ENCODE measurements around the gene WAS.

The WAS gene

DNA sequence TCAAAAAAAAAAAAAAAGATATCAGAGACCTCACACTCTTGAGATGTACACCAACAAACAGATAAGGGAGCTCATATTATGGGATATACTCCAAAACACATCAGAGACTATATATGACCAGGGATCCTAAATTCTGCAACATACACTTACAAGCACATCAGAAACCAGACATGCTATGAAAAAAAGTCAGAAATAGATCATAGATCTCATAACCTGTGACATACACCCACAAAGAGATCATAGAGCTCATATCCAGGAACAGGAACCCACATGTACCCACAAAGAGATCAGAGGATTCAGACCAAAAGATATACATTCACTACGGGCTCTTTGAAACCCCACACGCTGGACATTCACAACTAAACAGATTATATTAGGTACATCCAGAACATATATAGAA, 43.0 kb downstream of the WAS start:
- H3K9ac ChIP-seq (ENCODE audit: low read depth in 1 of 2, low read length in 2 of 2): no peak overlapping the region
- H3K27ac ChIP-seq (ENCODE audit: low read depth, low read length): no peak overlapping the region
- no peaks in the 10 kb centered on the region for H3K27me3 ChIP-seq (ENCODE audit: control insufficient read depth in 1 of 2, insufficient read depth in 2 of 2, low read length in 2 of 2)
- no peaks in the 10 kb centered on the region for H3K36me3 ChIP-seq (ENCODE audit: control insufficient read depth in 1 of 2, insufficient read depth in 2 of 2, low read length in 2 of 2)
- H3K9me3 ChIP-seq (ENCODE audit: control insufficient read depth in 1 of 2, low read length in 2 of 2): no peaks in the 10 kb centered on the region
- no peak overlapping the region for H3K4me3 ChIP-seq (ENCODE audit: low read depth in 1 of 2, low read length in 2 of 2)
- H3K4me1 ChIP-seq (ENCODE audit: control insufficient read depth in 1 of 2, insufficient read depth in 2 of 2, low read length in 2 of 2): no peaks in the 10 kb centered on the region

DNA sequence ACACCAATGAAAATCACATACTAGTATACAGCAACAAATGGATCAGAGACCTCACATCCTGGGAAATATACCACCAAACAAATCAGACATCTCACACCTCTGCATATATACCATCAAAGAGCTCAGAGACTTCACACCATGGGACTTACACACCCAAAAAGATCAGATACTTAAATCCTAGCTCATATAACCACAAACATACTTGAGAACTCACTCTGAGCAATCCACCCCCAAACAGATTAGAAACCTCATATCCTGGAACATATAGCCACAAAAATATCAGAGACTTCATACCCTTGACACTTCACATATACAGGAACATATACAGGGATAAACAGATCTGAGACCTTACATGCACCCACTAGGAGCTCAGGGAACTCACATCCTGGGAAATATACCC, 45.1 kb downstream of the WAS start:
- H3K4me3 ChIP-seq (ENCODE audit: low read depth in 1 of 2, low read length in 2 of 2): no peak overlapping the region

GRCh38 chrX:48736303-48736702, 52.7 kb downstream of the WAS start:
- H3K9ac ChIP-seq (ENCODE audit: low read depth in 1 of 2, low read length in 2 of 2): no peak overlapping the region

More for the DNA sequence above, 45.1 kb downstream of the WAS start:
- no peak overlapping the region for H3K27ac ChIP-seq (ENCODE audit: low read depth, low read length)
- H3K9me3 ChIP-seq (ENCODE audit: control insufficient read depth in 1 of 2, low read length in 2 of 2): no peaks in the 10 kb centered on the region
- H3K27me3 ChIP-seq (ENCODE audit: control insufficient read depth in 1 of 2, insufficient read depth in 2 of 2, low read length in 2 of 2): no peaks in the 10 kb centered on the region
- H3K9ac ChIP-seq (ENCODE audit: low read depth in 1 of 2, low read length in 2 of 2): no peak overlapping the region
- no peaks in the 10 kb centered on the region for H3K4me1 ChIP-seq (ENCODE audit: control insufficient read depth in 1 of 2, insufficient read depth in 2 of 2, low read length in 2 of 2)
- H3K36me3 ChIP-seq (ENCODE audit: control insufficient read depth in 1 of 2, insufficient read depth in 2 of 2, low read length in 2 of 2): no peaks in the 10 kb centered on the region

GRCh38 chrX:48736878-48737212, 53.2 kb downstream of the WAS start:
- Histone ChIP-seq H3K4me1 (ENCODE audit: control insufficient read depth in 1 of 2, insufficient read depth in 2 of 2, low read length in 2 of 2) (peaks cover 7 to 10% of the 10 kb centered on the region in 2 donors), H3K9ac (ENCODE audit: low read depth in 1 of 2, low read length in 2 of 2) (peak overlapping the region in 1 of 2 donors; percentile 81), H3K9me3 (ENCODE audit: control insufficient read depth in 1 of 2, low read length in 2 of 2) (no peaks in the 10 kb centered on the region), H3K36me3 (ENCODE audit: control insufficient read depth in 1 of 2, insufficient read depth in 2 of 2, low read length in 2 of 2) (no peaks in the 10 kb centered on the region), H3K4me3 (ENCODE audit: low read depth in 1 of 2, low read length in 2 of 2) (peak overlapping the region; percentile 53 to 90), H3K27me3 (ENCODE audit: control insufficient read depth in 1 of 2, insufficient read depth in 2 of 2, low read length in 2 of 2) (no peaks in the 10 kb centered on the region), H3K27ac (ENCODE audit: low read depth, low read length) (no peak overlapping the region)

More at GRCh38 chrX:48736303-48736702, 52.7 kb downstream of the WAS start:
- H3K27me3 ChIP-seq (ENCODE audit: control insufficient read depth in 1 of 2, insufficient read depth in 2 of 2, low read length in 2 of 2): no peaks in the 10 kb centered on the region
- H3K4me3 ChIP-seq (ENCODE audit: low read depth in 1 of 2, low read length in 2 of 2): peak overlapping the region in 1 of 2 donors; percentile 53
- no peaks in the 10 kb centered on the region for H3K9me3 ChIP-seq (ENCODE audit: control insufficient read depth in 1 of 2, low read length in 2 of 2)
- H3K4me1 ChIP-seq (ENCODE audit: control insufficient read depth in 1 of 2, insufficient read depth in 2 of 2, low read length in 2 of 2): peaks cover 7 to 10% of the 10 kb centered on the region in 2 donors
- H3K36me3 ChIP-seq (ENCODE audit: control insufficient read depth in 1 of 2, insufficient read depth in 2 of 2, low read length in 2 of 2): no peaks in the 10 kb centered on the region
- H3K27ac ChIP-seq (ENCODE audit: low read depth, low read length): no peak overlapping the region

DNA sequence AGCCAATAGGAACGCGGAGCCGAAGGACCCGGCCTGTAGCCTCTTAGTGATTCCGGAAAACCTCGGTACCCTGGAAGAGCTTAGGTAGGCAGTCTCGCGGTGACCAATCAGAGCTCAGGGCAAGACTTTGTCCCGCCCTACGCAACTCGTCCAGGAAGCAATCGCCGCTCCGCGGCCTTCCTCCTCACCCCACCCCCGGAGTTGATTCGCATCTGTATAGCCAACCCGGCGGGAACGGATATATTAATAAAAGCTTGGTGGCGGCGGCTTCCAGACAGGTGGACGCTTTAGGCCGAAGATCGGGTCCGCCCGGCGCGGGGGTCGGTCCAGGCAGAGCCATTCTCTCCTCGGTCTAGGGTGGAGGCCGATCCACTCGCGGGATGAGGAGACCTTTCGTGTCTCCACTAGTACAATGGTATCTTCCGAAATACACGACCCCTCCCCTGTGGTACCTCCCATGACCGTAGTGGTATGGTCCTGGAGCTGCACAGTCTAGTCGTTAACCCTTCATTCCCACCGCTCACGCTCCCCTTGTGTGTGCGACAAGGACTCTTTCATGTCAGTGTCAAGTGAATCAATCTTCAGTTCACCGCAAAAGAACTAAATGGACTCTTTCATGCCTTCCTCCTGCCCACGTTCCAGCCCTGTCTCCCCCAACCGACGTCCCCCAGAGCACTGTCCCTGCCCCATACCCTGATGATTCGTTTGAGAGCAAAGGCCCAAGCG, 53.8 kb downstream of the WAS start:
- Histone ChIP-seq H3K36me3 (ENCODE audit: control insufficient read depth in 1 of 2, insufficient read depth in 2 of 2, low read length in 2 of 2) (no peaks in the 10 kb centered on the region), H3K4me3 (ENCODE audit: low read depth in 1 of 2, low read length in 2 of 2) (peak overlapping the region; percentile 80 to 90), H3K27ac (ENCODE audit: low read depth, low read length) (peak overlapping the region; percentile 78), H3K9me3 (ENCODE audit: control insufficient read depth in 1 of 2, low read length in 2 of 2) (no peaks in the 10 kb centered on the region), H3K4me1 (ENCODE audit: control insufficient read depth in 1 of 2, insufficient read depth in 2 of 2, low read length in 2 of 2) (peaks cover 7 to 10% of the 10 kb centered on the region in 2 donors), H3K27me3 (ENCODE audit: control insufficient read depth in 1 of 2, insufficient read depth in 2 of 2, low read length in 2 of 2) (no peaks in the 10 kb centered on the region), H3K9ac (ENCODE audit: low read depth in 1 of 2, low read length in 2 of 2) (peak overlapping the region; percentile 81 to 85)

- Histone ChIP-seq H3K4me1 (ENCODE audit: control insufficient read depth in 1 of 2, insufficient read depth in 2 of 2, low read length in 2 of 2) (peaks cover 7 to 10% of the 10 kb centered on the region in 2 donors), H3K9ac (ENCODE audit: low read depth in 1 of 2, low read length in 2 of 2) (peak overlapping the region; percentile 81 to 85), H3K4me3 (ENCODE audit: low read depth in 1 of 2, low read length in 2 of 2) (peak overlapping the region; percentile 80 to 90), H3K36me3 (ENCODE audit: control insufficient read depth in 1 of 2, insufficient read depth in 2 of 2, low read length in 2 of 2) (no peaks in the 10 kb centered on the region), H3K9me3 (ENCODE audit: control insufficient read depth in 1 of 2, low read length in 2 of 2) (no peaks in the 10 kb centered on the region), H3K27ac (ENCODE audit: low read depth, low read length) (peak overlapping the region; percentile 78), H3K27me3 (ENCODE audit: control insufficient read depth in 1 of 2, insufficient read depth in 2 of 2, low read length in 2 of 2) (no peaks in the 10 kb centered on the region)
These were observed 54.3 kb downstream of the WAS start for GRCh38 chrX:48737940-48738339.
